SK-N-SH (cell line): Measurements from ENCODE around the gene UBE3B. TPM values are rescaled to one million over a fixed set of nuclear protein-coding genes. Genes with fewer than 3 reads are reported as not detected.

Experiments used
- CTCF ChIA-PET: fragments of 300-600, 350-600 bp; formaldehyde crosslinking; extraction: SDS; loops from one replicate; lab custom pipeline; 2021; lab: Yijun Ruan, JAX
- POLR2A ChIA-PET: fragments of 350-600 bp; sonication (Branson Sonifier 250); formaldehyde crosslinking; extraction: SDS; loops from one replicate; lab custom pipeline; 2020; ENCODE audit warnings: antibody characterized with exemption, inconsistent platforms; lab: Yijun Ruan, JAX
- DNase-seq: peaks from one replicate; pipeline ENCODE4 v3.0.0; 2012
- H2AFZ ChIP-seq: fragments of 200-600 bp; sonication (generic); 2 replicates; pipeline ENCODE4 v1.8.1; 2016; ENCODE audit warnings: antibody characterized with exemption, mild to moderate bottlenecking, low read depth
- H3F3A ChIP-seq: fragments of 200-600 bp; sonication (generic); replicated peaks from 2 replicates; pipeline ENCODE3; 2016; ENCODE audit warnings: antibody characterized with exemption, mild to moderate bottlenecking; ENCODE audit not compliant: insufficient read depth
- H3K27ac ChIP-seq, 2 experiments: fragments of 200-500 bp in 1 of 2; fragments of 200-600 bp in 1 of 2; sonication (Bioruptor generic) in 1 of 2; sonication (generic), shearing (Covaris generic) in 1 of 2; 2 replicates each; pipeline versions ENCODE4 v1.5.1 to v1.6.1; 2014 to 2016; ENCODE audit warnings: low read depth in 2 of 2, inconsistent platforms in 1 of 2, low read length in 1 of 2, mild to moderate bottlenecking in 1 of 2, mixed read lengths in 1 of 2
- H3K27me3 ChIP-seq: fragments of 200-600 bp; sonication (generic), shearing (Covaris generic); 2 replicates; pipeline ENCODE4 v1.6.1; 2016; ENCODE audit warnings: mixed run types; ENCODE audit not compliant: insufficient read depth
- H3K36me3 ChIP-seq, 2 experiments: fragments of 200-500 bp in 1 of 2; fragments of 200-600 bp in 1 of 2; sonication (Bioruptor generic) in 1 of 2; sonication (generic) in 1 of 2; replicated peaks in 1 of 2; 2 replicates each; pipeline versions ENCODE3 to v1.5.1; 2014 to 2016; ENCODE audit warnings: low read length in 1 of 2, mild to moderate bottlenecking in 1 of 2; ENCODE audit not compliant: insufficient read depth in 2 of 2, control insufficient read depth in 1 of 2
- H3K4me1 ChIP-seq, 2 experiments: fragments of 200-500 bp in 1 of 2; fragments of 200-600 bp in 1 of 2; sonication (Bioruptor generic) in 1 of 2; sonication (generic), shearing (Covaris generic) in 1 of 2; 2 replicates each; pipeline versions ENCODE4 v1.5.1 to v1.6.1; 2014 to 2016; ENCODE audit warnings: low read depth in 1 of 2, low read length in 1 of 2, mixed run types in 1 of 2; ENCODE audit not compliant: insufficient read depth in 2 of 2, control insufficient read depth in 1 of 2
- H3K4me2 ChIP-seq: fragments of 200-600 bp; sonication (generic), shearing (Covaris generic); 2 replicates; pipeline ENCODE4 v1.6.1; 2017; ENCODE audit warnings: mixed run types
- H3K4me3 ChIP-seq, 2 experiments: fragments of 200-500 bp in 1 of 2; fragments of 200-600 bp in 1 of 2; sonication (Bioruptor generic) in 1 of 2; sonication (generic), shearing (Covaris generic) in 1 of 2; 2 replicates each; pipeline versions ENCODE4 v1.5.1 to v1.8.1; 2014 to 2016; ENCODE audit warnings: low read depth in 2 of 2, inconsistent platforms in 1 of 2, low read length in 1 of 2, mild to moderate bottlenecking in 1 of 2, mixed read lengths in 1 of 2, moderate library complexity in 1 of 2
- H3K79me2 ChIP-seq: fragments of 200-600 bp; sonication (generic); 2 replicates; pipeline ENCODE4 v1.8.1; 2017; ENCODE audit warnings: mild to moderate bottlenecking; ENCODE audit not compliant: insufficient read depth
- H3K9ac ChIP-seq: fragments of 200-600 bp; sonication (generic); 2 replicates; pipeline ENCODE4 v1.6.1; 2017; ENCODE audit warnings: mixed run types
- H3K9me2 ChIP-seq: fragments of 200-600 bp; sonication (generic); 2 replicates; pipeline ENCODE4 v1.6.1; 2017; ENCODE audit warnings: mixed run types
- H3K9me3 ChIP-seq: fragments of 200-600 bp; sonication (generic); 2 replicates; pipeline ENCODE4 v1.6.1; 2017; ENCODE audit warnings: mixed run types, mild to moderate bottlenecking, moderate library complexity
- H4K20me1 ChIP-seq: fragments of 200-600 bp; sonication (generic); 2 replicates; pipeline ENCODE4 v1.6.1; 2017; ENCODE audit warnings: mild to moderate bottlenecking, mixed run types; ENCODE audit not compliant: insufficient read depth
- CHD2 ChIP-seq: fragments of 150-350 bp; IDR thresholded peaks from 2 replicates; pipeline ENCODE4 v1.6.1; 2018; ENCODE audit warnings: low read length; ENCODE audit not compliant: partially characterized antibody
- EP300 ChIP-seq, 2 experiments: IDR thresholded peaks; 2 replicates each; pipeline versions ENCODE4 v1.4.0 to v1.6.1; 2012; ENCODE audit warnings: borderline replicate concordance in 1 of 2, low read depth in 1 of 2, low read length in 1 of 2
- EZH2phosphoT487 ChIP-seq: fragments of 200-600 bp; sonication (generic); IDR thresholded peaks from 2 replicates; pipeline ENCODE4 v1.6.1; 2017; ENCODE audit warnings: low read depth, mixed run types, mild to moderate bottlenecking, antibody characterized with exemption, moderate library complexity, borderline replicate concordance
- FOSL2 ChIP-seq: IDR thresholded peaks from 2 replicates; pipeline ENCODE4 v1.4.0; 2012; ENCODE audit warnings: low read depth, mild to moderate bottlenecking, moderate library complexity, borderline replicate concordance
- FOXJ3 ChIP-seq: sonication (generic); formaldehyde crosslinking; IDR thresholded peaks from 2 replicates; pipeline ENCODE4 v1.5.1; 2020; ENCODE audit warnings: mild to moderate bottlenecking, missing genetic modification reagents
- GABPA ChIP-seq: IDR thresholded peaks from 2 replicates; pipeline ENCODE4 v1.4.0; 2012; ENCODE audit warnings: low read depth, mild to moderate bottlenecking
- GATA2 ChIP-seq: sonication (generic); formaldehyde crosslinking; IDR thresholded peaks from 2 replicates; pipeline ENCODE4 v1.5.0; 2020; ENCODE audit warnings: mild to moderate bottlenecking, missing genetic modification reagents
- IRF3 ChIP-seq: fragments of 150-350 bp; IDR thresholded peaks from 2 replicates; pipeline ENCODE4 v1.6.1; 2016; ENCODE audit warnings: mild to moderate bottlenecking, low read depth, low read length
- JUND ChIP-seq: IDR thresholded peaks from 2 replicates; pipeline ENCODE4 v1.4.0; 2012
- MXI1 ChIP-seq: IDR thresholded peaks from 2 replicates; pipeline ENCODE4 v1.6.1; 2012; ENCODE audit warnings: mild to moderate bottlenecking, low read depth, low read length, improper control_type of control experiment
- PBX3 ChIP-seq: IDR thresholded peaks from 2 replicates; pipeline ENCODE4; 2012
- POLR2AphosphoS5 ChIP-seq: IDR thresholded peaks from 2 replicates; pipeline ENCODE4 v1.6.1; 2012; ENCODE audit warnings: low read depth, low read length
- RAD21 ChIP-seq: IDR thresholded peaks from 2 replicates; pipeline ENCODE4 v1.6.1; 2012; ENCODE audit warnings: mild to moderate bottlenecking, low read length
- RFX5 ChIP-seq: IDR thresholded peaks from 2 replicates; pipeline ENCODE4 v1.6.1; 2012; ENCODE audit warnings: mild to moderate bottlenecking, improper control_type of control experiment, low read length
- SMC3 ChIP-seq: IDR thresholded peaks from 2 replicates; pipeline ENCODE4 v1.6.1; 2012; ENCODE audit warnings: low read depth, low read length, improper control_type of control experiment
- TAF1 ChIP-seq: IDR thresholded peaks from 2 replicates; pipeline ENCODE4 v1.6.1; 2012; ENCODE audit warnings: low read depth, mild to moderate bottlenecking, low read length, moderate library complexity, borderline replicate concordance
- TEAD4 ChIP-seq: IDR thresholded peaks from 2 replicates; pipeline ENCODE4 v1.4.0; 2012; ENCODE audit warnings: mild to moderate bottlenecking, borderline replicate concordance; ENCODE audit not compliant: insufficient read depth
- USF2 ChIP-seq: fragments of 150-350 bp; IDR thresholded peaks from 2 replicates; pipeline ENCODE4 v1.6.1; 2017; ENCODE audit warnings: antibody characterized with exemption, low read length, low read depth, borderline replicate concordance
- YY1 ChIP-seq: IDR thresholded peaks from 2 replicates; pipeline ENCODE4 v1.4.0; 2012; ENCODE audit warnings: low read depth, mild to moderate bottlenecking
- WGBS: methylation state at CpG from one replicate; pipeline ENCODE4 v1.1.6; 2017; ENCODE audit warnings: low lambda C conversion rate; 5-methylcytosine and 5-hydroxymethylcytosine counted together
- polyA plus RNA-seq, 3 experiments: library from polyadenylated mRNA; depleted of rRNA; stranded (reverse); fragments of >200 nt; gene quantifications; 2 replicates each; pipeline ENCODE4 v1.2.3, GENCODE V29; 2012
- TF ChIP-seq, protein P1 (sequence below): fragments of 200-600 bp; sonication (generic); IDR thresholded peaks from 2 replicates; pipeline ENCODE4 v1.6.1; 2017; ENCODE audit warnings: antibody characterized with exemption, mild to moderate bottlenecking, moderate library complexity

Gene UBE3B
- polyA plus RNA-seq, 1 of the 3 experiments (the other 2 are of a cell fraction) = 28.6 TPM

DNA sequence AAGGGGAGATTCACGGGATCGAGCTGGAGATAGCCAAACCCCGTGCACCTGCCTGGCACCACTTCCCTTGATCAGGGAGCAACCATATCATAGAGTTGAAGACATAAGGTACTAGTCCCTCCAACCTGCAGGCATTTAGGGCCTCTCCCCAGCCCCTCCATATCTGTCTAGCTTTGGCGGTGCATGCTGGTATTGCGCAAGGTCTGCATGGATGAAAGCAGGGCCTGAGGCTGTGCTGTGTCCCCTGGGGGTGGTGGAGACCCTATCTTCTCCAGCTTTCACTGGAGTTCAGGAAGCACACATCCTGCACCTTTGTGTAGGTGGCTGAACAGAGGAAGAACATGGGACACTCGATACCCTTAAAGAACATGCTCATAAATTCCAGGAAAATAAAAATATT lies 47.2 kb upstream of the UBE3B start:
- Histone ChIP-seq H3K79me2 (no peaks in the 10 kb centered on the region), H3K4me1 (no peaks in the 10 kb centered on the region; a peak in 1 of 4 replicates), H3K36me3 (no peaks in the 10 kb centered on the region), H4K20me1 (no peaks in the 10 kb centered on the region), H3K4me3 (no peak overlapping the region), H2AFZ (no peak overlapping the region), H3K9me3 (no peaks in the 10 kb centered on the region), H3F3A (no peaks in the 10 kb centered on the region), H3K27ac (no peak overlapping the region), H3K27me3 (no peaks in the 10 kb centered on the region), H3K9me2 (no peaks in the 10 kb centered on the region), H3K4me2 (no peak overlapping the region), H3K9ac (no peak overlapping the region)
- POLR2A ChIA-PET = no interaction called here
- TF ChIP-seq YY1 = no peak
- no peak for TF ChIP-seq GABPA
- TF ChIP-seq GATA2 = no peak
- no peak for TF ChIP-seq MXI1
- no peak for TF ChIP-seq POLR2AphosphoS5
- TF ChIP-seq IRF3 = no peak
- no peak for TF ChIP-seq JUND
- TF ChIP-seq EP300 (IDR thresholded peaks at IDR 0.05; ENCODE audit: borderline replicate concordance in 1 of 2, low read depth in 1 of 2, low read length in 1 of 2) = no peak
- TF ChIP-seq, protein P1, sequence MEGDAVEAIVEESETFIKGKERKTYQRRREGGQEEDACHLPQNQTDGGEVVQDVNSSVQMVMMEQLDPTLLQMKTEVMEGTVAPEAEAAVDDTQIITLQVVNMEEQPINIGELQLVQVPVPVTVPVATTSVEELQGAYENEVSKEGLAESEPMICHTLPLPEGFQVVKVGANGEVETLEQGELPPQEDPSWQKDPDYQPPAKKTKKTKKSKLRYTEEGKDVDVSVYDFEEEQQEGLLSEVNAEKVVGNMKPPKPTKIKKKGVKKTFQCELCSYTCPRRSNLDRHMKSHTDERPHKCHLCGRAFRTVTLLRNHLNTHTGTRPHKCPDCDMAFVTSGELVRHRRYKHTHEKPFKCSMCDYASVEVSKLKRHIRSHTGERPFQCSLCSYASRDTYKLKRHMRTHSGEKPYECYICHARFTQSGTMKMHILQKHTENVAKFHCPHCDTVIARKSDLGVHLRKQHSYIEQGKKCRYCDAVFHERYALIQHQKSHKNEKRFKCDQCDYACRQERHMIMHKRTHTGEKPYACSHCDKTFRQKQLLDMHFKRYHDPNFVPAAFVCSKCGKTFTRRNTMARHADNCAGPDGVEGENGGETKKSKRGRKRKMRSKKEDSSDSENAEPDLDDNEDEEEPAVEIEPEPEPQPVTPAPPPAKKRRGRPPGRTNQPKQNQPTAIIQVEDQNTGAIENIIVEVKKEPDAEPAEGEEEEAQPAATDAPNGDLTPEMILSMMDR = no peak
- TF ChIP-seq PBX3 = no peak
- no peak for TF ChIP-seq RFX5
- no peak for TF ChIP-seq EZH2phosphoT487
- TF ChIP-seq FOSL2 = no peak
- no peak for TF ChIP-seq CHD2
- no peak for TF ChIP-seq RAD21
- no peak for TF ChIP-seq FOXJ3 (CRISPR knock-in tag)
- no peak for TF ChIP-seq TAF1
- TF ChIP-seq SMC3 = no peak
- no peak for TF ChIP-seq USF2
- no peak for TF ChIP-seq TEAD4
- 70% methylated on average over 5 of the region's 6 CpGs for WGBS
- DNase-seq = no peak
- CTCF ChIA-PET = interaction anchor here (0.7 to 2.7 kb wide), 5 partner anchors 9 to 23 kb away, joined by 3 to 11 read pairs (median 4); no protein-coding TSS in a partner anchor
